Posterior vena cava (tissue), 2 donors: ENCODE measurements around the gene CYP19A1. TPM values are rescaled to one million over a fixed set of nuclear protein-coding genes. Genes with fewer than 3 reads are reported as not detected.
"Not testable (repeated sequence)": the region's sequence is repeated elsewhere in the genome, so short reads cannot be mapped to it uniquely, and the experiment has no call there.

Source experiments
- DNase-seq: peaks from one replicate; pipeline ENCODE4 v3.0.0-alpha.2; 2020; ENCODE audit warnings: low spot score
- intact Hi-C, 2 donors: fragments of 100-400 bp; cut with DNase I; formaldehyde crosslinking; loops; one replicate each; pipeline versions ENCODE4 v1.14.1 to v1.14.2; 2022 to 2023
- total RNA-seq, 2 donors: library from RNA; stranded (reverse); fragmentation: NEBNext Ultra II Directional; extraction: Animal tissue kit (Norgen Biotek cat#: 25700); gene quantifications; one replicate each; pipeline ENCODE4 v1.2.1, GENCODE V29; 2021
- donor health status: DM: yes; HTN: yes; CAD: no.
- donor health status: DM: yes; HTN: yes; CAD: no.

Gene CYP19A1
- total RNA-seq, 2 donors from 2014 or later: 1.8 to 2.7 TPM

- intact Hi-C loops: no loop called here
- no peak for DNase-seq
These were observed 26.9 kb downstream of the CYP19A1 start for GRCh38 chr15:51311510-51311909.

- intact Hi-C loops: no loop called here
- no peak for DNase-seq
These were observed 28.3 kb downstream of the CYP19A1 start for GRCh38 chr15:51310064-51310463.

GRCh38 chr15:51307811-51308210 is 30.6 kb downstream of the CYP19A1 start:
- intact Hi-C loops: no loop called here
- DNase-seq: no peak

GRCh38 chr15:51307325-51307724 is 31.1 kb downstream of the CYP19A1 start:
- intact Hi-C loops: no loop called here

GRCh38 chr15:51303462-51303980 is 34.9 kb downstream of the CYP19A1 start:
- intact Hi-C loops: no loop called here
- DNase-seq: no peak

More at GRCh38 chr15:51307325-51307724, 31.1 kb downstream of the CYP19A1 start:
- DNase-seq: no peak

GRCh38 chr15:51302480-51302879 is 35.9 kb downstream of the CYP19A1 start:
- no peak for DNase-seq
- intact Hi-C loops: no loop called here

- no peak for DNase-seq
- intact Hi-C loops: no loop called here
These were observed 39.0 kb downstream of the CYP19A1 start for GRCh38 chr15:51299187-51300015.

- DNase-seq: no peak
- intact Hi-C loops: no loop called here
These were observed 39.8 kb downstream of the CYP19A1 start for GRCh38 chr15:51298620-51299019.

- intact Hi-C loops: no loop called here
- DNase-seq: no peak
These were observed 47.7 kb downstream of the CYP19A1 start for GRCh38 chr15:51290720-51291119.

GRCh38 chr15:51289290-51289689 is 49.1 kb downstream of the CYP19A1 start:
- no peak for DNase-seq
- intact Hi-C loops: no loop called here

- intact Hi-C loops: no loop called here
- no peak for DNase-seq
These were observed 50.0 kb downstream of the CYP19A1 start for GRCh38 chr15:51288143-51289065.

- intact Hi-C loops: no loop called here
- DNase-seq: no peak
These were observed 51.6 kb downstream of the CYP19A1 start for GRCh38 chr15:51286816-51287215.

GRCh38 chr15:51285399-51285798 is 53.0 kb downstream of the CYP19A1 start:
- no peak for DNase-seq
- intact Hi-C loops: no loop called here

GRCh38 chr15:51284871-51285270 is 53.5 kb downstream of the CYP19A1 start:
- DNase-seq: no peak
- intact Hi-C loops: loop anchor here (5.0 kb wide), 1 partner anchor 97 kb away; no protein-coding TSS in a partner anchor

GRCh38 chr15:51283026-51283425 is 55.4 kb downstream of the CYP19A1 start:
- no peak for DNase-seq

GRCh38 chr15:51282241-51282640 is 56.2 kb downstream of the CYP19A1 start:
- intact Hi-C loops: loop anchor here (5.0 kb wide), 1 partner anchor 100 kb away; no protein-coding TSS in a partner anchor

More at GRCh38 chr15:51283026-51283425, 55.4 kb downstream of the CYP19A1 start:
- intact Hi-C loops: loop anchor here (5.0 kb wide), 1 partner anchor 99 kb away; no protein-coding TSS in a partner anchor

GRCh38 chr15:51281368-51281967 is 56.9 kb downstream of the CYP19A1 start:
- DNase-seq: peak; percentile 91
- intact Hi-C loops: loop anchor here (5.0 kb wide), 1 partner anchor 101 kb away; no protein-coding TSS in a partner anchor

More at GRCh38 chr15:51282241-51282640, 56.2 kb downstream of the CYP19A1 start:
- not testable (repeated sequence) for DNase-seq

- intact Hi-C loops: loop anchor here (5.0 kb wide), 1 partner anchor 101 kb away; no protein-coding TSS in a partner anchor
These were observed 57.6 kb downstream of the CYP19A1 start for GRCh38 chr15:51280838-51281237.

GRCh38 chr15:51279391-51279790 is 59.0 kb downstream of the CYP19A1 start:
- no peak for DNase-seq
- intact Hi-C loops: no loop called here

More at GRCh38 chr15:51280838-51281237, 57.6 kb downstream of the CYP19A1 start:
- DNase-seq: no peak
